ENCODE results near the gene ZNF438.

The ZNF438 gene

DNA sequence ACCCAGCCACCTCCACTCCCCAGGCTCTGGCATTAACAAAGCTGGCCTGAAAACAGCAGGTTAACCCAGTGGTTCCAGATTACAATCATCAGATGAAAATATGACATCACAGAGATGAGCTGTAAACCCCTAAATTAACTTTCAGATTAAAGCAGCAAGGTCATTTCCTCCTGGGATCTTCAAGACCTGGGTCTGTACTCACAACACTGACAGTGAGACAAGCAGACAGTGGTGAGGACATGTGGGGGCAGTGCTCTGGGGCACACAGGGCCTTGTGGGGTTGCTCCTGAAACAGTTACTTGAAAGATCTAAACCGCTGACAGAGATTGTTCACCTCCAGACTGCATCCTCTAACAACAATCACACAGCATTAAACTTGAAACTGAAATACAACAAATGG is 134.1 kb downstream of the ZNF438 start:
- no peaks in the 10 kb centered on the region for H3K27me3 ChIP-seq
- peaks cover 11% of the 10 kb centered on the region for H3K36me3 ChIP-seq
- H3K4me3 ChIP-seq (ENCODE audit: low read depth in 1 of 2, low read length in 1 of 2) = no peak overlapping the region
- no peak for TF ChIP-seq CTCF (IDR thresholded peaks at IDR 0.05)
- no peaks in the 10 kb centered on the region for H3K4me1 ChIP-seq (ENCODE audit: control insufficient read depth in 1 of 2, insufficient read depth in 1 of 2, low read depth in 1 of 2, low read length in 1 of 2)
- H3K9me3 ChIP-seq = no peaks in the 10 kb centered on the region
- H3K27ac ChIP-seq = peak overlapping the region; percentile 51

GRCh38 chr10:30897048-30897447 is 134.6 kb downstream of the ZNF438 start:
- Histone ChIP-seq H3K36me3 (peaks cover 11% of the 10 kb centered on the region), H3K4me3 (ENCODE audit: low read depth in 1 of 2, low read length in 1 of 2) (no peak overlapping the region), H3K4me1 (ENCODE audit: control insufficient read depth in 1 of 2, insufficient read depth in 1 of 2, low read depth in 1 of 2, low read length in 1 of 2) (no peaks in the 10 kb centered on the region), H3K27ac (peak overlapping the region; percentile 51), H3K27me3 (no peaks in the 10 kb centered on the region), H3K9me3 (no peaks in the 10 kb centered on the region)
- TF ChIP-seq CTCF (IDR thresholded peaks at IDR 0.05) = no peak

DNA sequence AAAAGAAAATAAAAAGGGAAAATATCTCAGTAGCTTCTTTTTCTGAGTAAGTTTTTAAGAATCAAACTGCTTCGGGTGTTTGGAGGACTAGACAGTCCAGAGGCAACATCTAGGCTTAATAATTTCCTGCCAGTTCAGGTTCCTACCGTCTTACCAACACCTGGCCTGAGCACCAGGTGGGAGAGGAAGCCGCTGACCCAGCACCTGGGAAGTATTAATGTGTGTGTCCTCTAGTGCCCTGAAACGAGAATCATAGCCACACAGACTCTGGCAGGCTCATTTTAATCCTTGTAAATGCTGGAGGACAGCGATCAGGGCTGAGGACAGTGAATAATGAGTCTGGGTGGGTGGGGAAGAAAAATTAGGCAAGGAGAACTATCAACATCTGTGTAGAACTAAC is 137.4 kb downstream of the ZNF438 start:
- no peak for TF ChIP-seq CTCF (IDR thresholded peaks at IDR 0.05)
- Histone ChIP-seq H3K27ac (no peak overlapping the region), H3K27me3 (no peaks in the 10 kb centered on the region), H3K4me1 (ENCODE audit: control insufficient read depth in 1 of 2, insufficient read depth in 1 of 2, low read depth in 1 of 2, low read length in 1 of 2) (no peaks in the 10 kb centered on the region), H3K4me3 (ENCODE audit: low read depth in 1 of 2, low read length in 1 of 2) (no peak overlapping the region), H3K36me3 (no peaks in the 10 kb centered on the region), H3K9me3 (no peaks in the 10 kb centered on the region)

- TF ChIP-seq CTCF (IDR thresholded peaks at IDR 0.05) = no peak
- Histone ChIP-seq H3K27ac (no peak overlapping the region), H3K4me3 (ENCODE audit: low read depth in 1 of 2, low read length in 1 of 2) (no peak overlapping the region), H3K27me3 (no peaks in the 10 kb centered on the region), H3K4me1 (ENCODE audit: control insufficient read depth in 1 of 2, insufficient read depth in 1 of 2, low read depth in 1 of 2, low read length in 1 of 2) (no peaks in the 10 kb centered on the region), H3K9me3 (no peaks in the 10 kb centered on the region), H3K36me3 (no peaks in the 10 kb centered on the region)
Observed at GRCh38 chr10:30893208-30893607, 138.5 kb downstream of the ZNF438 start.

DNA sequence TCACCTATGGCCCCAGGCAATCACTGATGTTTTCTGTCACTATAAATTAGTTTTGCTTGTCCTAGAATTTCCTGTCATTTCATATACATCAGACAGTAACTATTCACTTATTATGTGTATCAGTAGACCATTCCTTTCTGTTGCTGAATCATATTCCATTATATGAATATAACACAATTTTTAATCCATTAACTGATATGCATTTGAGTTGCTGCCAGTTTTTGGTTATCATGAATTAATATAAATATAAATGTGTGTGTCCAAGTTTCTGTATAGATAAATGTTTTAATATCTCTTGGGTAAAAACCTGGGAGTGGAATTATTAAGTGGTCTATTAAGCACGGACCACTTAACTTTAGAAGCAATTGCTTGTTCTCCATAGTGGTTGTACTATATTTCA is 143.8 kb downstream of the ZNF438 start:
- no peaks in the 10 kb centered on the region for H3K9me3 ChIP-seq
- no peaks in the 10 kb centered on the region for H3K4me1 ChIP-seq (ENCODE audit: control insufficient read depth in 1 of 2, insufficient read depth in 1 of 2, low read depth in 1 of 2, low read length in 1 of 2)
- no peak overlapping the region for H3K27ac ChIP-seq
- H3K4me3 ChIP-seq (ENCODE audit: low read depth in 1 of 2, low read length in 1 of 2) = no peak overlapping the region
- H3K36me3 ChIP-seq = no peaks in the 10 kb centered on the region
- TF ChIP-seq CTCF (IDR thresholded peaks at IDR 0.05) = no peak
- H3K27me3 ChIP-seq = no peaks in the 10 kb centered on the region

DNA sequence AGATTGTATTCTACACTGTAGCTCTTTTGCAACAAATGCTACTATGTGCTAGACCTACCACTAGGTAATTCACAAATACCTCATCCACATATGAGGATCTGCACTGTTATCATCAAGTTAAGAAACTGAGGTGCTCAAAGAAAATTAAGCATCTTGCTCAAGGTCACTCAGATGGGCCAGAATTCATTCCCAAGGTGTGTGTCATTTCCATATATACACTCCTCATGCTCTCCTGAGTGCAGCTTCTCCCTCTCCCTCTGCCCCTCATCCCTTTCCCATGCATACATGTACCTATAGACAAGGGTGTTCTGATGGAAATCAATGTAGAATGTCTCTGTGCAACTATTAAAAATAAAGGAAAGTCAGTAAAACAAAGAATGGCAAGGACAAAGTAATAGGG is 146.2 kb downstream of the ZNF438 start:
- Histone ChIP-seq H3K36me3 (no peaks in the 10 kb centered on the region), H3K27me3 (no peaks in the 10 kb centered on the region), H3K27ac (no peak overlapping the region), H3K4me1 (ENCODE audit: control insufficient read depth in 1 of 2, insufficient read depth in 1 of 2, low read depth in 1 of 2, low read length in 1 of 2) (no peaks in the 10 kb centered on the region), H3K4me3 (ENCODE audit: low read depth in 1 of 2, low read length in 1 of 2) (no peak overlapping the region), H3K9me3 (no peaks in the 10 kb centered on the region)
- TF ChIP-seq CTCF (IDR thresholded peaks at IDR 0.05) = no peak

Data from neutrophil (primary cell).